Testis (tissue), 3 donors: ENCODE data around the gene GALM. TPM values are rescaled to one million over a fixed set of nuclear protein-coding genes. Genes with fewer than 3 reads are reported as not detected.

Source experiments
- DNase-seq: peaks from one replicate; pipeline ENCODE4 v3.0.0-alpha.2; 2019
- H3K27ac ChIP-seq, 2 donors: fragments of 200-600 bp; sonication (generic); one replicate each; pipeline ENCODE4 v1.5.1; 2019
- H3K27me3 ChIP-seq: fragments of 200-600 bp; sonication (generic); one replicate; pipeline ENCODE4 v1.5.1; 2019
- H3K36me3 ChIP-seq: fragments of 200-600 bp; sonication (generic); one replicate; pipeline ENCODE4 v1.5.1; 2017; ENCODE audit warnings: low read depth; ENCODE audit errors: missing control alignments
- H3K4me1 ChIP-seq: fragments of 200-600 bp; sonication (generic); one replicate; pipeline ENCODE4 v1.5.1; 2019
- H3K4me3 ChIP-seq, 2 donors: fragments of 200-600 bp; sonication (generic); one replicate each; pipeline ENCODE4 v1.5.1; 2017 to 2019
- H3K9me3 ChIP-seq: fragments of 200-600 bp; sonication (generic); one replicate; pipeline ENCODE4 v1.5.1; 2017
- CTCF ChIP-seq, 3 experiments: fragments of 450-650 bp in 2 of 3; fragments of 200-600 bp in 1 of 3; sonication (generic) in 1 of 3; IDR thresholded peaks; one replicate each; pipeline ENCODE4 v1.5.1; 2016 to 2019; ENCODE audit warnings: antibody characterized with exemption in 3 of 3, mild to moderate bottlenecking in 2 of 3, moderate library complexity in 1 of 3
- POLR2A ChIP-seq: fragments of 450-650 bp; IDR thresholded peaks from one replicate; pipeline ENCODE4 v1.6.1; 2017; ENCODE audit warnings: antibody characterized with exemption, mild to moderate bottlenecking, moderate library complexity
- WGBS, 2 donors: methylation state at CpG; one replicate each; pipeline ENCODE4 v1.1.5; 2018; 5-methylcytosine and 5-hydroxymethylcytosine counted together
- intact Hi-C: fragments of 100-400 bp; cut with DNase I; formaldehyde crosslinking; loops from one replicate; pipeline ENCODE4 v1.15.1; 2023; ENCODE audit warnings: low total_unique reads
- polyA plus RNA-seq: library from polyadenylated mRNA; stranded (reverse); fragments of 350-450 nt; fragmentation: Illumina TruSeq; extraction: RNeasy Lipid Tissue Mini Kit (QIAGEN cat#74804); gene quantifications from one replicate; pipeline ENCODE4 v1.2.3, GENCODE V29; 2014; ENCODE audit warnings: low read depth, low replicate concordance; ENCODE audit not compliant: insufficient read depth
- total RNA-seq, 2 donors: library from RNA; depleted of rRNA; stranded (reverse); fragments of >200 nt; gene quantifications; one replicate each; pipeline ENCODE4 v1.2.3, GENCODE V29; 2016

The GALM gene
- total and polyA plus RNA-seq, 3 donors from 2014 or later: 8.5 to 11.8 (median 9.1) TPM

- no peaks in the 10 kb centered on the region for H3K36me3 ChIP-seq
- DNase-seq: no peak
- H3K4me3 ChIP-seq: no peak overlapping the region
- intact Hi-C loops: no loop called here
- H3K27ac ChIP-seq: no peak overlapping the region
- TF ChIP-seq CTCF (IDR thresholded peaks at IDR 0.05) (no peak), POLR2A (no peak)
- no peaks in the 10 kb centered on the region for H3K27me3 ChIP-seq
- no peaks in the 10 kb centered on the region for H3K4me1 ChIP-seq
- WGBS, 2 donors: 83 to 84% methylated on average over 2 of the region's 2 CpGs
- no peaks in the 10 kb centered on the region for H3K9me3 ChIP-seq
Measured at GRCh38 chr2:38658613-38659012, 7.3 kb upstream of the GALM start.

- TF ChIP-seq POLR2A: no peak
- no peak for TF ChIP-seq CTCF (IDR thresholded peaks at IDR 0.05)
- H3K4me3 ChIP-seq: no peak overlapping the region
- H3K4me1 ChIP-seq: no peaks in the 10 kb centered on the region
- intact Hi-C loops: no loop called here
- no peaks in the 10 kb centered on the region for H3K27me3 ChIP-seq
- no peaks in the 10 kb centered on the region for H3K36me3 ChIP-seq
- WGBS, 2 donors: 92 to 97% methylated on average over 2 of the region's 2 CpGs
- DNase-seq: no peak
- H3K27ac ChIP-seq: no peak overlapping the region
- H3K9me3 ChIP-seq: no peaks in the 10 kb centered on the region
Measured at GRCh38 chr2:38659115-38659514, 6.8 kb upstream of the GALM start.

- Histone ChIP-seq H3K27ac (no peak overlapping the region), H3K4me3 (no peak overlapping the region), H3K36me3 (no peaks in the 10 kb centered on the region), H3K9me3 (no peaks in the 10 kb centered on the region), H3K27me3 (no peaks in the 10 kb centered on the region), H3K4me1 (no peaks in the 10 kb centered on the region)
- TF ChIP-seq CTCF (IDR thresholded peaks at IDR 0.05): no peak
- no peak for TF ChIP-seq POLR2A
- WGBS, 2 donors: 94% methylated on average over 3 of the region's 3 CpGs
- DNase-seq: no peak
- intact Hi-C loops: loop anchor here (10.0 kb wide), 2 partner anchors 45 to 65 kb away; no protein-coding TSS in a partner anchor
Measured at GRCh38 chr2:38660282-38660681, 5.6 kb upstream of the GALM start.

GRCh38 chr2:38661306-38661705 is 4.6 kb upstream of the GALM start:
- Histone ChIP-seq H3K36me3 (no peaks in the 10 kb centered on the region), H3K4me3 (no peak overlapping the region), H3K9me3 (no peaks in the 10 kb centered on the region), H3K27ac (no peak overlapping the region), H3K4me1 (no peaks in the 10 kb centered on the region), H3K27me3 (no peaks in the 10 kb centered on the region)
- intact Hi-C loops: loop anchor here (10.0 kb wide), 2 partner anchors 47 to 63 kb away; no protein-coding TSS in a partner anchor
- no peak for DNase-seq
- TF ChIP-seq POLR2A (no peak), CTCF (IDR thresholded peaks at IDR 0.05) (no peak)
- 74 to 83% methylated on average over 3 of the region's 3 CpGs for WGBS, 2 donors

GRCh38 chr2:38666556-38666910 is 619 bp downstream of the GALM start:
- H3K27me3 ChIP-seq: no peaks in the 10 kb centered on the region
- TF ChIP-seq CTCF (IDR thresholded peaks at IDR 0.05): no peak
- no peak for TF ChIP-seq POLR2A
- intact Hi-C loops: loop anchor here (10.0 kb wide), 2 partner anchors 52 to 58 kb away; no protein-coding TSS in a partner anchor
- DNase-seq: no peak
- H3K4me1 ChIP-seq: no peaks in the 10 kb centered on the region
- H3K4me3 ChIP-seq: peak overlapping the region; percentile 55 to 75
- peak overlapping the region; percentile 61 to 71 for H3K27ac ChIP-seq
- 4 to 23% methylated on average over 4 of the region's 4 CpGs for WGBS, 2 donors
- H3K9me3 ChIP-seq: no peaks in the 10 kb centered on the region
- no peaks in the 10 kb centered on the region for H3K36me3 ChIP-seq
